H1 (cell line): ENCODE measurements around the gene NEDD4. TPM values are rescaled to one million over a fixed set of nuclear protein-coding genes. Genes with fewer than 3 reads are reported as not detected.

Source experiments
- CTCF ChIA-PET: fragments of 300-600 bp; sonication (Branson Sonifier 250); formaldehyde crosslinking; loops from one replicate; lab custom pipeline; 2021; ENCODE audit not compliant: partially characterized antibody; lab: Charles Lee
- POLR2A ChIA-PET: fragments of 300-600 bp; sonication (Branson Sonifier 250); formaldehyde crosslinking; loops from one replicate; lab custom pipeline; 2021; ENCODE audit warnings: inconsistent platforms; ENCODE audit not compliant: partially characterized antibody; lab: Charles Lee
- DNase-seq, 2 experiments: peaks; one replicate each; pipeline versions ENCODE4 v3.0.0 to v3.0.0-alpha.2; 2010 to 2022; ENCODE audit warnings: low spot score in 2 of 2, low read depth in 1 of 2, mixed read lengths in 1 of 2
- FAIRE-seq: peaks from 2 replicates; lab custom pipeline; 2011; peaks lifted over from hg19 to GRCh38; lab: Jason Lieb, UNC
- H2AFZ ChIP-seq: 2 replicates; pipeline ENCODE4 v1.8.1; 2012; ENCODE audit warnings: low read length, inconsistent platforms
- H2AK5ac ChIP-seq: 2 replicates; pipeline ENCODE4 v1.6.1; 2013; ENCODE audit warnings: low read depth, low read length
- H2BK120ac ChIP-seq: replicated peaks from 2 replicates; pipeline ENCODE3; 2013; ENCODE audit warnings: low read depth, low read length, inconsistent platforms
- H2BK12ac ChIP-seq: 2 replicates; pipeline ENCODE4 v1.6.1; 2013; ENCODE audit warnings: low read depth, low read length
- H2BK15ac ChIP-seq: 2 replicates; pipeline ENCODE4 v1.6.1; 2013; ENCODE audit warnings: low read length
- H2BK20ac ChIP-seq: 2 replicates; pipeline ENCODE4 v1.6.1; 2013; ENCODE audit warnings: low read length
- H2BK5ac ChIP-seq: 2 replicates; pipeline ENCODE4 v1.6.1; 2013; ENCODE audit warnings: low read depth, low read length
- H3K14ac ChIP-seq: 2 replicates; pipeline ENCODE4 v1.6.1; 2013; ENCODE audit warnings: inconsistent platforms; ENCODE audit not compliant: insufficient read length
- H3K18ac ChIP-seq: 2 replicates; pipeline ENCODE4 v1.6.1; 2013; ENCODE audit warnings: low read length; ENCODE audit errors: extremely low read depth
- H3K23ac ChIP-seq: 2 replicates; pipeline ENCODE4 v1.6.1; 2013; ENCODE audit warnings: inconsistent platforms; ENCODE audit not compliant: insufficient read length
- H3K23me2 ChIP-seq: 2 replicates; pipeline ENCODE4 v1.6.1; 2013; ENCODE audit warnings: low read depth, low read length
- H3K27ac ChIP-seq: 2 replicates; pipeline ENCODE4 v1.6.1; 2011; ENCODE audit warnings: low read depth, low read length, inconsistent platforms
- H3K27me3 ChIP-seq, 4 experiments: replicated peaks in 1 of 4; 1 replicate in 1 of 4; 2 replicates in 3 of 4; pipeline versions ENCODE4 v1.6.1 to v1.8.1; 2011 to 2013; ENCODE audit warnings: low read length in 3 of 4, mild to moderate bottlenecking in 3 of 4, inconsistent platforms in 2 of 4, mixed read lengths in 2 of 4, moderate library complexity in 1 of 4; ENCODE audit not compliant: control insufficient read depth in 3 of 4, insufficient read depth in 3 of 4; ENCODE audit errors: extremely low read depth in 1 of 4
- H3K36me3 ChIP-seq, 4 experiments: 2 replicates each; pipeline versions ENCODE4 v1.6.1 to v1.8.1; 2011 to 2013; ENCODE audit warnings: mild to moderate bottlenecking in 4 of 4, low read length in 3 of 4, moderate library complexity in 2 of 4, control low read depth in 1 of 4, inconsistent platforms in 1 of 4; ENCODE audit not compliant: insufficient read depth in 4 of 4, control insufficient read depth in 2 of 4
- H3K4ac ChIP-seq: replicated peaks from 2 replicates; pipeline ENCODE3; 2013; ENCODE audit warnings: low read length, low read depth, mixed read lengths, inconsistent platforms; ENCODE audit not compliant: insufficient read length
- H3K4me1 ChIP-seq, 4 experiments: replicated peaks in 1 of 4; 1 replicate in 1 of 4; 2 replicates in 3 of 4; pipeline versions ENCODE4 v1.6.1 to v1.8.1; 2011 to 2013; ENCODE audit warnings: low read length in 3 of 4, inconsistent platforms in 2 of 4, mixed read lengths in 1 of 4; ENCODE audit not compliant: insufficient read depth in 4 of 4, control insufficient read depth in 3 of 4
- H3K4me2 ChIP-seq, 2 experiments: 2 replicates each; pipeline versions ENCODE4 v1.6.1 to v1.8.1; 2011 to 2013; ENCODE audit warnings: low read depth in 2 of 2, low read length in 2 of 2, control low read depth in 1 of 2, inconsistent platforms in 1 of 2, mild to moderate bottlenecking in 1 of 2; ENCODE audit not compliant: insufficient read depth in 1 of 2
- H3K4me3 ChIP-seq, 4 experiments: fragments of 200-600, 300-600 bp in 1 of 4; sonication (generic), shearing (Covaris generic), sonication (Bioruptor Twin) in 1 of 4; 2 replicates each; pipeline versions ENCODE4 v1.5.1 to v1.8.1; 2011 to 2016; ENCODE audit warnings: low read length in 4 of 4, low read depth in 3 of 4, control low read depth in 2 of 4, inconsistent platforms in 2 of 4, mild to moderate bottlenecking in 2 of 4, mixed read lengths in 1 of 4, moderate library complexity in 1 of 4; ENCODE audit not compliant: insufficient read depth in 2 of 4; ENCODE audit errors: extremely low read depth in 1 of 4
- H3K56ac ChIP-seq: replicated peaks from 2 replicates; pipeline ENCODE3; 2013; ENCODE audit warnings: low read depth, mild to moderate bottlenecking, mixed read lengths, low read length, inconsistent platforms; ENCODE audit not compliant: insufficient read length
- H3K79me1 ChIP-seq: 2 replicates; pipeline ENCODE4 v1.6.1; 2013; ENCODE audit warnings: low read depth, low read length, control low read depth
- H3K79me2 ChIP-seq, 2 experiments: 2 replicates each; pipeline versions ENCODE4 v1.6.1 to v1.8.1; 2012 to 2013; ENCODE audit warnings: low read length in 2 of 2, mild to moderate bottlenecking in 2 of 2, inconsistent platforms in 1 of 2; ENCODE audit not compliant: insufficient read depth in 2 of 2, control insufficient read depth in 1 of 2
- H3K9ac ChIP-seq, 4 experiments: replicated peaks in 1 of 4; 1 replicate in 1 of 4; 2 replicates in 3 of 4; pipeline versions ENCODE4 v1.6.1 to v1.8.1; 2011 to 2013; ENCODE audit warnings: low read depth in 3 of 4, low read length in 3 of 4, control low read depth in 2 of 4, mild to moderate bottlenecking in 2 of 4, moderate library complexity in 2 of 4, inconsistent platforms in 1 of 4; ENCODE audit errors: extremely low read depth in 1 of 4
- H3K9me3 ChIP-seq, 2 experiments: 2 replicates each; pipeline versions ENCODE4 v1.6.1 to v1.8.1; 2012 to 2013; ENCODE audit warnings: mild to moderate bottlenecking in 2 of 2, moderate library complexity in 2 of 2, control low read depth in 1 of 2, inconsistent platforms in 1 of 2, low read depth in 1 of 2, low read length in 1 of 2, mixed read lengths in 1 of 2; ENCODE audit not compliant: insufficient read depth in 2 of 2
- H4K20me1 ChIP-seq, 2 experiments: replicated peaks in 1 of 2; 2 replicates each; pipeline versions ENCODE3 to v1.8.1; 2011 to 2013; ENCODE audit warnings: inconsistent platforms in 2 of 2, low read length in 2 of 2, mild to moderate bottlenecking in 1 of 2; ENCODE audit not compliant: insufficient read depth in 2 of 2, control insufficient read depth in 1 of 2
- H4K5ac ChIP-seq: 2 replicates; pipeline ENCODE4 v1.6.1; 2013; ENCODE audit warnings: low read length, low read depth, mixed read lengths, inconsistent platforms; ENCODE audit not compliant: insufficient read length
- H4K8ac ChIP-seq: 2 replicates; pipeline ENCODE4 v1.8.0; 2013; ENCODE audit warnings: mild to moderate bottlenecking, moderate library complexity, low read length, inconsistent platforms; ENCODE audit not compliant: insufficient read depth; ENCODE audit errors: extremely low read depth
- H4K91ac ChIP-seq: replicated peaks from 2 replicates; pipeline ENCODE3; 2013; ENCODE audit warnings: low read length, mixed read lengths, inconsistent platforms; ENCODE audit not compliant: insufficient read length
- ASH2L ChIP-seq: fragments of 200-600, 300-600 bp; sonication (generic); IDR thresholded peaks from one replicate; pipeline ENCODE4 v1.7.1; 2017; ENCODE audit warnings: low read length
- BCL11A ChIP-seq, 2 experiments: IDR thresholded peaks; one replicate each; pipeline ENCODE4 v1.6.1; 2011; ENCODE audit warnings: low read depth in 2 of 2, low read length in 2 of 2, mild to moderate bottlenecking in 2 of 2
- BRCA1 ChIP-seq: IDR thresholded peaks from 2 replicates; pipeline ENCODE4 v1.6.1; 2012; ENCODE audit warnings: low read depth, low read length, improper control_type of control experiment
- EGR1 ChIP-seq: IDR thresholded peaks from 2 replicates; pipeline ENCODE4 v1.6.1; 2011; ENCODE audit warnings: low read depth, low read length, borderline replicate concordance
- JUN ChIP-seq: IDR thresholded peaks from 2 replicates; pipeline ENCODE4 v1.6.1; 2011; ENCODE audit warnings: low read depth, mild to moderate bottlenecking, improper control_type of control experiment, low read length
- KDM4A ChIP-seq: IDR thresholded peaks from one replicate; pipeline ENCODE4 v1.7.1; 2012; ENCODE audit warnings: low read depth, mild to moderate bottlenecking, moderate library complexity, low read length, inconsistent platforms; ENCODE audit not compliant: severe bottlenecking
- KDM5A ChIP-seq: fragments of 200-600 bp; IDR thresholded peaks from 2 replicates; pipeline ENCODE4 v1.7.1; 2012; ENCODE audit warnings: mild to moderate bottlenecking, low read length, inconsistent platforms, mixed read lengths
- NANOG ChIP-seq: IDR thresholded peaks from 2 replicates; pipeline ENCODE4 v1.6.1; 2011; ENCODE audit warnings: low read length, low read depth, mild to moderate bottlenecking, inconsistent platforms; ENCODE audit not compliant: insufficient read depth, poor library complexity, severe bottlenecking
- RAD21 ChIP-seq, 2 experiments: IDR thresholded peaks in 1 of 2; conservative IDR thresholded peaks in 1 of 2; 2 replicates each; pipeline ENCODE4 v1.6.1; 2011; ENCODE audit warnings: low read depth in 2 of 2, low read length in 2 of 2, improper control_type of control experiment in 1 of 2, inconsistent platforms in 1 of 2, mild to moderate bottlenecking in 1 of 2, moderate library complexity in 1 of 2
- RXRA ChIP-seq: IDR thresholded peaks from 2 replicates; pipeline ENCODE4 v1.6.1; 2011; ENCODE audit warnings: low read depth, mild to moderate bottlenecking, low read length, moderate library complexity; ENCODE audit not compliant: insufficient read depth
- SIN3A ChIP-seq, 2 experiments: IDR thresholded peaks in 1 of 2; conservative IDR thresholded peaks in 1 of 2; 2 replicates each; pipeline ENCODE4 v1.6.1; 2011 to 2012; ENCODE audit warnings: low read length in 2 of 2, improper control_type of control experiment in 1 of 2, low read depth in 1 of 2, mild to moderate bottlenecking in 1 of 2
- SUZ12 ChIP-seq: fragments of 200-600 bp; sonication (generic); IDR thresholded peaks from 2 replicates; pipeline ENCODE4 v1.6.1; 2012; ENCODE audit warnings: mild to moderate bottlenecking, inconsistent platforms, low read length, moderate library complexity, mixed read lengths
- TEAD4 ChIP-seq: IDR thresholded peaks from 2 replicates; pipeline ENCODE4 v1.6.1; 2012; ENCODE audit warnings: low read depth, low read length, inconsistent platforms, mixed read lengths
- ZNF274 ChIP-seq: IDR thresholded peaks from 2 replicates; pipeline ENCODE4 v1.7.0; 2012; ENCODE audit warnings: low read length, borderline replicate concordance; ENCODE audit errors: extremely low read depth
- WGBS, 2 experiments: shearing (Covaris generic) in 1 of 2; methylation state at CpG; one replicate each; pipeline versions ENCODE4 v1.1.6 to v1.1.7; 2013 to 2015; ENCODE audit warnings: low lambda C conversion rate in 2 of 2, mixed read lengths in 2 of 2, inconsistent platforms in 1 of 2, low coverage in 1 of 2, missing lambda C conversion rate in 1 of 2; ENCODE audit not compliant: insufficient replicate concordance in 2 of 2, insufficient coverage in 1 of 2, insufficient read length in 1 of 2; ENCODE audit errors: extremely low coverage in 1 of 2, missing lambda C conversion rate in 1 of 2; 5-methylcytosine and 5-hydroxymethylcytosine counted together
- polyA plus RNA-seq, 7 experiments: library from polyadenylated mRNA; depleted of rRNA in 3 of 7; stranded (reverse) in 5 of 7; unstranded in 2 of 7; fragments of >200 nt in 5 of 7; fragments of 200-250 nt in 2 of 7; gene quantifications; 1 replicate in 5 of 7; 2 replicates in 1 of 7; 4 replicates in 1 of 7; pipeline versions ENCODE4 v1.2.1 to v1.2.3, GENCODE V29; 2011 to 2013; ENCODE audit warnings: missing spikeins in 2 of 7, mixed read lengths in 2 of 7
- total RNA-seq: library from RNA; stranded (reverse); fragmentation: NEBNext Ultra II Directional; extraction: Animal tissue kit (Norgen Biotek cat#: 25700); gene quantifications from 2 replicates; pipeline ENCODE4 v1.2.1, GENCODE V29; 2021

The NEDD4 gene
- total and polyA plus RNA-seq, 2 of the 8 experiments (the other 6 are each of a cell fraction or from before 2014, with no cell fraction given): 0.95 to 3.9 TPM

- no peak overlapping the region for H3K4me2 ChIP-seq
- H3K18ac ChIP-seq: no peak overlapping the region
- H3K79me2 ChIP-seq: no peaks in the 10 kb centered on the region
- FAIRE-seq (no peak), DNase-seq (no peak)
- H2AFZ ChIP-seq: no peak overlapping the region
- no peaks in the 10 kb centered on the region for H3K4me1 ChIP-seq
- no peak overlapping the region for H3K9ac ChIP-seq
- H2BK5ac ChIP-seq: no peak overlapping the region
- H3K4me3 ChIP-seq: no peak overlapping the region
- no peak overlapping the region for H3K23ac ChIP-seq
- H3K4ac ChIP-seq: no peak overlapping the region
- H3K14ac ChIP-seq: no peak overlapping the region
- H3K56ac ChIP-seq: no peak overlapping the region
- no peaks in the 10 kb centered on the region for H3K9me3 ChIP-seq
- no peaks in the 10 kb centered on the region for H4K20me1 ChIP-seq
- H3K23me2 ChIP-seq: no peaks in the 10 kb centered on the region
- H2BK120ac ChIP-seq: no peak overlapping the region
- no peak overlapping the region for H4K5ac ChIP-seq
- CTCF ChIA-PET: interaction anchor here (0.7 to 1.4 kb wide), 5 partner anchors 13 to 269 kb away, joined by 3 to 4 read pairs (median 4); no protein-coding TSS in a partner anchor
- H4K8ac ChIP-seq: no peak overlapping the region
- H2BK20ac ChIP-seq: no peak overlapping the region
- H3K36me3 ChIP-seq: no peaks in the 10 kb centered on the region
- POLR2A ChIA-PET: interaction anchor here (0.6 kb wide), 1 partner anchor 203 kb away, joined by 3 read pairs; no protein-coding TSS in a partner anchor
- 80% methylated on average over 1 of the region's 1 CpG; no CpG with 5 or more reads in 1 of the 2 experiments for WGBS, 2 experiments
- H4K91ac ChIP-seq: no peak overlapping the region
- no peak overlapping the region for H2BK12ac ChIP-seq
- no peaks in the 10 kb centered on the region for H3K79me1 ChIP-seq
- H3K27ac ChIP-seq: no peak overlapping the region
- no peak overlapping the region for H2BK15ac ChIP-seq
- no peak overlapping the region for H2AK5ac ChIP-seq
- H3K27me3 ChIP-seq: no peaks in the 10 kb centered on the region
- TF ChIP-seq RXRA (no peak), SUZ12 (no peak), ZNF274 (no peak), BCL11A (IDR thresholded peaks at IDR 0.05; ENCODE audit: low read depth in 2 of 2, low read length in 2 of 2) (no peak), JUN (no peak), KDM5A (no peak), SIN3A (conservative IDR thresholded peaks at IDR 0.05 in 1 of 2, IDR thresholded peaks at IDR 0.05 in 1 of 2; ENCODE audit: low read depth in 1 of 2, low read length in 2 of 2) (no peak), TEAD4 (no peak), BRCA1 (no peak), NANOG (no peak), KDM4A (no peak), EGR1 (no peak), RAD21 (IDR thresholded peaks at IDR 0.05 in 1 of 2, conservative IDR thresholded peaks at IDR 0.05 in 1 of 2; ENCODE audit: low read depth in 2 of 2, low read length in 2 of 2) (no peak), ASH2L (no peak)
Measured at GRCh38 chr15:55915221-55915620, 78.2 kb downstream of the NEDD4 start.
